PFSK-1 (cell line): ENCODE data around the gene SDF2.

ENCODE experiments used
- FOXP2 ChIP-seq: optimal IDR thresholded peaks from 2 replicates; pipeline ENCODE3; 2011; ENCODE audit warnings: borderline replicate concordance, control low read depth, inconsistent platforms; ENCODE audit not compliant: insufficient read depth; ENCODE audit errors: extremely low read length, extremely low read depth
- POLR2AphosphoS5 ChIP-seq: IDR thresholded peaks from 2 replicates; pipeline ENCODE4 v1.6.1; 2012; ENCODE audit warnings: low read depth, mild to moderate bottlenecking, control low read depth, low read length, moderate library complexity
- SIN3A ChIP-seq: IDR thresholded peaks from 2 replicates; pipeline ENCODE4 v1.6.1; 2012; ENCODE audit warnings: mild to moderate bottlenecking, low read length, moderate library complexity, borderline replicate concordance; ENCODE audit not compliant: insufficient read depth
- TAF1 ChIP-seq: IDR thresholded peaks from 2 replicates; pipeline ENCODE4 v1.6.1; 2012; ENCODE audit warnings: low read length, control low read depth, borderline replicate concordance; ENCODE audit not compliant: insufficient read depth
- TF ChIP-seq, protein P1 (sequence below), 2 experiments: IDR thresholded peaks; 2 replicates each; pipeline versions ENCODE4 v1.6.1 to v1.8.0; 2011 to 2012; ENCODE audit warnings: low read depth in 2 of 2, low read length in 2 of 2, control low read depth in 1 of 2, inconsistent platforms in 1 of 2, mild to moderate bottlenecking in 1 of 2, moderate library complexity in 1 of 2; ENCODE audit not compliant: insufficient read depth in 1 of 2

SDF2 gene

DNA sequence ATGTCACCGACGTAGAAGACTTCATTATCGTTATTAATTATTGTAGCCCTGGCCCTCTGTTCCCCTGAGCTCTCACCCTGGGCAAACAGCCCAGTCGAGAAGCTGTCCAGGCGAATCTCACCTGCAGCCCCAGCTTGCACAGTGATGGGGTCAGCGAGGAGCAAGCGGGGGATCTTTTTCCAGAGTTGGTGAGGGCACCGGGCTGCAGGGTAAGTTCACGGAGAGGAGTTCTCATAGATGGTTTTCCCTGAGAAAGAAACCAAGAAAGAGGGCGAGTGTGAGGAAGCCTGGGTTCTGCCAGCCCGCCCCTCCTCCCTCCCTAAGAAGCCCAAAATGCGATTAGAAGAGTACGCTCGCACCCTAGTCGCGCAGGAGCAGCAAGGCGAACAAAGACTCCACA, 63.3 kb downstream of the SDF2 start:
- TF ChIP-seq TAF1 = no peak
- TF ChIP-seq, protein P1, sequence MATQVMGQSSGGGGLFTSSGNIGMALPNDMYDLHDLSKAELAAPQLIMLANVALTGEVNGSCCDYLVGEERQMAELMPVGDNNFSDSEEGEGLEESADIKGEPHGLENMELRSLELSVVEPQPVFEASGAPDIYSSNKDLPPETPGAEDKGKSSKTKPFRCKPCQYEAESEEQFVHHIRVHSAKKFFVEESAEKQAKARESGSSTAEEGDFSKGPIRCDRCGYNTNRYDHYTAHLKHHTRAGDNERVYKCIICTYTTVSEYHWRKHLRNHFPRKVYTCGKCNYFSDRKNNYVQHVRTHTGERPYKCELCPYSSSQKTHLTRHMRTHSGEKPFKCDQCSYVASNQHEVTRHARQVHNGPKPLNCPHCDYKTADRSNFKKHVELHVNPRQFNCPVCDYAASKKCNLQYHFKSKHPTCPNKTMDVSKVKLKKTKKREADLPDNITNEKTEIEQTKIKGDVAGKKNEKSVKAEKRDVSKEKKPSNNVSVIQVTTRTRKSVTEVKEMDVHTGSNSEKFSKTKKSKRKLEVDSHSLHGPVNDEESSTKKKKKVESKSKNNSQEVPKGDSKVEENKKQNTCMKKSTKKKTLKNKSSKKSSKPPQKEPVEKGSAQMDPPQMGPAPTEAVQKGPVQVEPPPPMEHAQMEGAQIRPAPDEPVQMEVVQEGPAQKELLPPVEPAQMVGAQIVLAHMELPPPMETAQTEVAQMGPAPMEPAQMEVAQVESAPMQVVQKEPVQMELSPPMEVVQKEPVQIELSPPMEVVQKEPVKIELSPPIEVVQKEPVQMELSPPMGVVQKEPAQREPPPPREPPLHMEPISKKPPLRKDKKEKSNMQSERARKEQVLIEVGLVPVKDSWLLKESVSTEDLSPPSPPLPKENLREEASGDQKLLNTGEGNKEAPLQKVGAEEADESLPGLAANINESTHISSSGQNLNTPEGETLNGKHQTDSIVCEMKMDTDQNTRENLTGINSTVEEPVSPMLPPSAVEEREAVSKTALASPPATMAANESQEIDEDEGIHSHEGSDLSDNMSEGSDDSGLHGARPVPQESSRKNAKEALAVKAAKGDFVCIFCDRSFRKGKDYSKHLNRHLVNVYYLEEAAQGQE (IDR thresholded peaks at IDR 0.05; ENCODE audit: insufficient read depth in 1 of 2, low read depth in 2 of 2, low read length in 2 of 2) = no peak
- no peak for TF ChIP-seq FOXP2
- no peak; the same call in 1 of the 2 replicates for TF ChIP-seq POLR2AphosphoS5
- no peak for TF ChIP-seq SIN3A
